ENCODE measurements around the gene ZFAND2A.

The ZFAND2A gene

DNA sequence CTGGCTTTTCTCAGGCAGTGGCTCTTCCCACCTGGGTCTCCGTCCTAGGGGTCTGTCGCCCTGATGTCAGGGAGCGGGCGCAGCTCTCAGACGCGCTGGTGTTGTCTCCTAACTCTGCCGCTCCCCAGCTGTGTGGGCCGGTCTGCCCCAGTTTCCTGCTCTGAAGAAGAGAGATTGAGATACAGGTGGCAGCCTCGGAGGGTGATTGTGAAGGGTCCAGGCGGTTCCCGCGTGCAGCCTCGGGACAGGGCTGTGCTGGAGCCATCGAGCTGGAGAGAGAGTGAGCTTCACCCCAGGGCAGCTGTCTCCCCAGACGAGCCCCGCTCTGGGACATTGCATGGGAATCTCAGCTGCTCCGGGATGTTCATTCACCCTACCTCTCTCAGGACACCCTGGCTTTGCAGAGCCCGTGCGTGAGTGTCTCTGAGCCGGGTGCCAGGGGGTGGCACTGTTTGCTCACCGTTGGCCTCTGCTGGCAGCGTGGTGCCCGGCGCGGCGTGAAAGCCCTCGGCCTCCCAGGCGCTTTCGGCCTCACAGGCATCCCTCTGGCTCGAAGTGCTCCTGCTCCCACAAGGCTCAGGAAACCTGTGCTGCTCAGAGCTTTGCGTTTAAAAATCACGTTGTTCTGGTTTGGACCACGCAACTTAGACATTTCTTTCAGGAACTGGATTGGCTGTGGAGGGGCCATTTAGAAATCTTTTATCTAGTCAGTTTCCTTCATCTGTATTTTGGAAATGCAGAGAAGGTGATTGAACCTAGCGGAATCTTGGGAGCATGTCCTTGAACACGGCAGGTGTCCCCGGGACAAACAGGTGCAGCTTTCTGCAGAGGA lies 33.8 kb upstream of the ZFAND2A start:
- Histone ChIP-seq H3K4me3 (ENCODE audit: low read length) (no peak overlapping the region), H3K9me3 (ENCODE audit: control insufficient read depth, insufficient read depth, low read length) (no peaks in the 10 kb centered on the region), H3K27ac (ENCODE audit: low read length) (no peak overlapping the region), H3K36me3 (ENCODE audit: control insufficient read depth, insufficient read depth, low read length) (no peaks in the 10 kb centered on the region), H3K27me3 (ENCODE audit: control insufficient read depth, insufficient read depth, low read length) (no peaks in the 10 kb centered on the region), H3K4me1 (ENCODE audit: control insufficient read depth, insufficient read depth, low read length) (0 out of 2 replicates have a peak, but pooled peaks cover 3% of the 10 kb centered on the region)
- no CpG with 5 or more reads among the region's 36 CpGs for WGBS (ENCODE audit: insufficient coverage, insufficient read length)
- DNase-seq (ENCODE audit: low read depth, low spot score), result peak; percentile 27

DNA sequence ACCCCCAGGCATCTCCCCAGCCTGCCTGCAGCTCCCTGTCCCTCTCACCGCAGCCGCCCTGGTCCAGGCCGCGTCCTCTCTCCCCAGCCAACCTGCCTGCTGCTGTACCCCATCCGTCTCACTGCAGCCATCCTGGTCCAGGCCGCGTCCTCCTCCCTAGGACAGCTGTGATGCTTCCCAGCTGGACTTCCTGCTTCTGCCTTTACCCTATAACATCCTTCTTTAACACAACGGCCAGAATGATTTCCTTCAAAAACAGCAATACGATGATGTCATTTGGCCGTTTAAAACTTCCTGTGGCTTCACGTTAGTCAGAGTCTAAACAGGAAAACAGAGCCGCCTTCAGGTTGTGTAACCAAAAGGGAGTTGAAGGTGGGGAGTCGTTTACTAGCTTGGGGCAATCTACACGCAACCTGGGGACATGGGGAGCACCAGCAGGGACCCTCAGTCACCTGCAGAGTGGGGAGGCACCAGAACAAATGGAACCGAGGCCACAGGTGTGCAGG lies 32.2 kb upstream of the ZFAND2A start:
- no peaks in the 10 kb centered on the region for H3K36me3 ChIP-seq (ENCODE audit: control insufficient read depth, insufficient read depth, low read length)
- H3K9me3 ChIP-seq (ENCODE audit: control insufficient read depth, insufficient read depth, low read length), result no peaks in the 10 kb centered on the region
- DNase-seq (ENCODE audit: low read depth, low spot score), result no peak
- H3K27me3 ChIP-seq (ENCODE audit: control insufficient read depth, insufficient read depth, low read length), result no peaks in the 10 kb centered on the region
- no CpG with 5 or more reads among the region's 15 CpGs for WGBS (ENCODE audit: insufficient coverage, insufficient read length)
- H3K27ac ChIP-seq (ENCODE audit: low read length), result no peak overlapping the region
- H3K4me3 ChIP-seq (ENCODE audit: low read length), result no peak overlapping the region
- H3K4me1 ChIP-seq (ENCODE audit: control insufficient read depth, insufficient read depth, low read length), result 0 out of 2 replicates have a peak, but pooled peaks cover 3% of the 10 kb centered on the region

DNA sequence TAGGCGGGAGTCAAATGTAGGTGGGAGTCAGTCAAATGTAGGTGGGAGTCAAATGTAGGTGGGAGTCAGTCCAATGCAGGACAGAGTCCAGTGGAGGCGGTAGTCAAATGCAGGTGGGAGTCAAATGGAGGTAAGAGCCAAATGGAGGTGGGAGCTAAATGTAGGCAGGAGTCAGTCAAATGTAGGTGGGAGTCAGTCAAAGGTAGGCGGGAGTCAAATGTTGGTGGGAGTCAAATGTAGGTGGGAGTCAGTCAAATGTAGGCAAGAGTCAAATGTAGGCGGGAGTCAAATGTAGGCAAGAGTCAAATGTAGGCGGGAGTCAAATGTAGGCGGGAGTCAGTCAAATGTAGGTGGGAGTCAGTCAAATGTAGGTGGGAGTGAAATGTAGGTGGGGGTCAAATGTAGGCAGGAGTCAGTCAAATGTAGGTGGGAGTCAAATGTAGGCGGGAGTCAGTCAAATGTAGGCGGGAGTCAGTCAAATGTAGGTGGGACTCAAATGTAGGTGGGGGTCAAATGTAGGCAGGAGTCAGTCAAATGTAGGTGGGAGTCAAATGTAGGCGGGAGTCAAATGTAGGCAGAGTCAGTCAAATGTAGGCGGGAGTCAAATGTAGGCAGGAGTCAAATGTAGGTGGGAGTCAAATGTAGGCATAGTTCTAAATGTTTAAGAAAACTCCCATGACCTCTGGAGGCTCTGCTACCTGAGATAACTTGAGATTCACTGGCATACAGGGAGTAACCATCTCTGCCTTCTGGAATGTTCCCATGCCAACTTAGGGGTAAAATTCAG lies 30.2 kb upstream of the ZFAND2A start:
- Histone ChIP-seq H3K36me3 (ENCODE audit: control insufficient read depth, insufficient read depth, low read length) (no peaks in the 10 kb centered on the region), H3K9me3 (ENCODE audit: control insufficient read depth, insufficient read depth, low read length) (no peaks in the 10 kb centered on the region), H3K4me3 (ENCODE audit: low read length) (no peak overlapping the region), H3K27me3 (ENCODE audit: control insufficient read depth, insufficient read depth, low read length) (no peaks in the 10 kb centered on the region), H3K4me1 (ENCODE audit: control insufficient read depth, insufficient read depth, low read length) (0 out of 2 replicates have a peak, but pooled peaks cover 3% of the 10 kb centered on the region), H3K27ac (ENCODE audit: low read length) (no peak overlapping the region)
- no peak for DNase-seq (ENCODE audit: low read depth, low spot score)
- no CpG with 5 or more reads among the region's 10 CpGs for WGBS (ENCODE audit: insufficient coverage, insufficient read length)

DNA sequence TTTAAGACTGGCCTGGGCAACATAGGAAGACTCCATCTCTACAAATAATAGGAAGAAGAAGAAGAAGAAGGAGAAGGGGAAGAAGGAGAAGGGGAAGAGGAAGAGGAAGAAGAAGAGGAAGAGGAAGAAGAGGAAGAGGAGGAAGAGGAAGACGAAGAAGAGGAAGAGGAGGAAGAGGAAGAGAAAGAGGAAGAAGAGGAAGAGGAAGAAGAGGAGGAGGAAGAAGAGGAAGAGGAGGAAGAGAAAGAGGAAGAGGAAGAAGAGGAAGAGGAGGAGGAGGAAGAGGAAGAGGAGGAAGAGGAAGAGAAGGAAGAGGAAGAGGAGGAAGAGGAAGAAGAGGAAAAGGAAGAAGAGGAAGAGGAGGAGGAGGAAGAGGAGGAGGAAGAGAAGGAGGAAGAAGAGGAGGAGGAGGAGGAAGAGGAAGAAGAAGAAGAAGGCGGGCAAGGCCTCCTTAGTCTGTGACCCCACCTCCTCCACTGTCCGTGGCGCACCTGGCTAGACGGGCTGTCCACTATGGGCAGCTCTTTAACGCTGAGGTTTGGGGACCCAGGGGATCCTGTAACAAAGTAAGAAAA lies 28.8 kb upstream of the ZFAND2A start:
- H3K27me3 ChIP-seq (ENCODE audit: control insufficient read depth, insufficient read depth, low read length), result no peaks in the 10 kb centered on the region
- 0 out of 2 replicates have a peak, but pooled peaks cover 3% of the 10 kb centered on the region for H3K4me1 ChIP-seq (ENCODE audit: control insufficient read depth, insufficient read depth, low read length)
- H3K27ac ChIP-seq (ENCODE audit: low read length), result no peak overlapping the region
- no peaks in the 10 kb centered on the region for H3K9me3 ChIP-seq (ENCODE audit: control insufficient read depth, insufficient read depth, low read length)
- H3K4me3 ChIP-seq (ENCODE audit: low read length), result no peak overlapping the region
- WGBS (ENCODE audit: insufficient coverage, insufficient read length), result no CpG with 5 or more reads among the region's 6 CpGs
- no peak for DNase-seq (ENCODE audit: low read depth, low spot score)
- H3K36me3 ChIP-seq (ENCODE audit: control insufficient read depth, insufficient read depth, low read length), result no peaks in the 10 kb centered on the region

DNA sequence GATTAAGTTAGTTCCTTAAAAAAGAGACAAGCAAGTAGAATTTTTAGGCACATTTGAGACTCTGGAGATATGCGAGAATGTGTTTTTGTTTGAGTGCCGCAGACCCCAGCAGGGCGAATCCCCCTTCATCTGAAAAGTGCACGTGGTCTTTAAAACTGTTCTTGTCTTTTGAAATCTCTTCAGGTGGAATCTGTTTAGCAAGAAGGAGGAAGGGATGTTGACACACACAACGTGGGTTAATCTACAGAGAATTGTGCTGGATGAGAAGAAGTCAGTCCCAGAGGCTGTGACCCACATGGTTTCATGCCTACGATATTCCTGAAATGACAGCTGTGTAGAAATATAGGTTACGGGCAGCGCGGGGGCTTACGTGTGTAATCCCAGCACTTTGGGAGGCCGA lies 27.1 kb upstream of the ZFAND2A start:
- H3K36me3 ChIP-seq (ENCODE audit: control insufficient read depth, insufficient read depth, low read length), result no peaks in the 10 kb centered on the region
- H3K4me3 ChIP-seq (ENCODE audit: low read length), result no peak overlapping the region
- H3K4me1 ChIP-seq (ENCODE audit: control insufficient read depth, insufficient read depth, low read length), result peaks cover 2% of the 10 kb centered on the region
- H3K9me3 ChIP-seq (ENCODE audit: control insufficient read depth, insufficient read depth, low read length), result no peaks in the 10 kb centered on the region
- no peaks in the 10 kb centered on the region for H3K27me3 ChIP-seq (ENCODE audit: control insufficient read depth, insufficient read depth, low read length)
- H3K27ac ChIP-seq (ENCODE audit: low read length), result no peak overlapping the region
- no CpG with 5 or more reads among the region's 11 CpGs for WGBS (ENCODE audit: insufficient coverage, insufficient read length)
- no peak for DNase-seq (ENCODE audit: low read depth, low spot score)

DNA sequence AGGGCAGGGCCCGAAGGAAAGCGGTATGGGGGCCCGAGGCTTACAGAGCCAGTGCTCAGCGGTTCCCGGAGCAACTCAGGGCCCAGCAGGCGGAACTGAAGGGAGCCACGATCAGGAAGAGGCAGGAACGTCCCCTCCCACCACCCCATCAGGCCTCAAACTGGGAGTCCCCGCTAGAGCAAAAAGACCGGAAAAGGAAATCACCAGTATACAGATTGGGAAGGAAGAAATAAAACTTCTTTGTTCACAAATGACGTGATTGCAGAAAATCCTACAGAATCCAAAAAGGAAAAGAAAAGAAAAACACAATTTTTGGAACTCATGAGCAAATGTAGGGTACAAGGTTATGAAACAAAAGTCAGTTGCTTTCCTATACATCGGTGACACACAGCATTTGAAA lies 21.6 kb upstream of the ZFAND2A start:
- no peak for DNase-seq (ENCODE audit: low read depth, low spot score)
- Histone ChIP-seq H3K27ac (ENCODE audit: low read length) (no peak overlapping the region), H3K4me3 (ENCODE audit: low read length) (no peak overlapping the region), H3K9me3 (ENCODE audit: control insufficient read depth, insufficient read depth, low read length) (no peaks in the 10 kb centered on the region), H3K4me1 (ENCODE audit: control insufficient read depth, insufficient read depth, low read length) (peaks cover 2% of the 10 kb centered on the region), H3K36me3 (ENCODE audit: control insufficient read depth, insufficient read depth, low read length) (no peaks in the 10 kb centered on the region), H3K27me3 (ENCODE audit: control insufficient read depth, insufficient read depth, low read length) (no peaks in the 10 kb centered on the region)
- no CpG with 5 or more reads among the region's 12 CpGs for WGBS (ENCODE audit: insufficient coverage, insufficient read length)

DNA sequence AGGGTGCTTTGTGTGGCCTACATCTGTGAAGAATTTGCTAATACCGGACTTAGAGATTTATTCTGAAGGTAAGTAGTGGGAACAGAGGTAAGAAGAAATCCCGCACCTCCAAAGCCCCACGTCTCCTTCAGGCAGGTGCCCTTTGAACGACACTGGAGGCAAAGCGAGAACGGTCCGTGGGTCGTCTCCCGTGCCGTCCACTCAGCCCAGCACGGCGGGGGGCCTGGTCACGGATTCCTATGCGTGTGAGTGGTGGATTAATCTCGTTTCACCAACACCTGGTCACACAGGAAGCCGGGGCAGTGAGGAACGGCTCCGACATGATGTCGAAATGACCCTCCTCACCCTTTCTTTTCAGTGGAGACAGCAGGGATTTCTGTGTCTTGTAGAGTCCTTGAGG lies 21.0 kb upstream of the ZFAND2A start:
- no peaks in the 10 kb centered on the region for H3K36me3 ChIP-seq (ENCODE audit: control insufficient read depth, insufficient read depth, low read length)
- no peak overlapping the region for H3K4me3 ChIP-seq (ENCODE audit: low read length)
- WGBS (ENCODE audit: insufficient coverage, insufficient read length), result no CpG with 5 or more reads among the region's 19 CpGs
- H3K27me3 ChIP-seq (ENCODE audit: control insufficient read depth, insufficient read depth, low read length), result no peaks in the 10 kb centered on the region
- H3K9me3 ChIP-seq (ENCODE audit: control insufficient read depth, insufficient read depth, low read length), result no peaks in the 10 kb centered on the region
- H3K27ac ChIP-seq (ENCODE audit: low read length), result no peak overlapping the region
- H3K4me1 ChIP-seq (ENCODE audit: control insufficient read depth, insufficient read depth, low read length), result peaks cover 2% of the 10 kb centered on the region
- DNase-seq (ENCODE audit: low read depth, low spot score), result no peak

DNA sequence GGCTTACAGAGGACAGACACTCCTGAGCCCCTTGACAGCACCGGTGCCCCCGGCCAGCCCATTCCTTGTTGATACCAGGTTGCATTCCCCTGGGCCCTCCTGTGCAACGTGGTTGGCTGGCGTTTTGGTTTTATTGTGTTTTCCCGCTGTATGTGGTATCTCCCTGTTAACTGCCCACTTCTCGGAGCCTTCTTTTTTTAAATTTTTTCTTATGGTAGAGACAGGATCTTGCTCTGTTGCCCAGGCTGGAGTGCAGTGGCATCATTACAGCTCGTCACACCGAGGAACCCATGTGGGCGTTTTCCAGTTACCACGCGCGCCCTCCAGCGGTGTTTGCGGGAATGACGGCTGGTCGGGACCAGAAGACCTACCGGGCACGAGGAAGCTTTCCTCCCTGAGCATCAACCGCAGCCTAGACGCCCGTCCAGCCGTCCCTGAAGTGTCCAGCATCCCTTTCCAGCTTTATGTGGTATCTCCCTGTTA lies 16.9 kb upstream of the ZFAND2A start:
- Histone ChIP-seq H3K4me1 (ENCODE audit: control insufficient read depth, insufficient read depth, low read length) (no peaks in the 10 kb centered on the region), H3K9me3 (ENCODE audit: control insufficient read depth, insufficient read depth, low read length) (no peaks in the 10 kb centered on the region), H3K27ac (ENCODE audit: low read length) (no peak overlapping the region), H3K27me3 (ENCODE audit: control insufficient read depth, insufficient read depth, low read length) (no peaks in the 10 kb centered on the region), H3K4me3 (ENCODE audit: low read length) (no peak overlapping the region), H3K36me3 (ENCODE audit: control insufficient read depth, insufficient read depth, low read length) (no peaks in the 10 kb centered on the region)
- no CpG with 5 or more reads among the region's 22 CpGs for WGBS (ENCODE audit: insufficient coverage, insufficient read length)
- peak; percentile 43 for DNase-seq (ENCODE audit: low read depth, low spot score)

DNA sequence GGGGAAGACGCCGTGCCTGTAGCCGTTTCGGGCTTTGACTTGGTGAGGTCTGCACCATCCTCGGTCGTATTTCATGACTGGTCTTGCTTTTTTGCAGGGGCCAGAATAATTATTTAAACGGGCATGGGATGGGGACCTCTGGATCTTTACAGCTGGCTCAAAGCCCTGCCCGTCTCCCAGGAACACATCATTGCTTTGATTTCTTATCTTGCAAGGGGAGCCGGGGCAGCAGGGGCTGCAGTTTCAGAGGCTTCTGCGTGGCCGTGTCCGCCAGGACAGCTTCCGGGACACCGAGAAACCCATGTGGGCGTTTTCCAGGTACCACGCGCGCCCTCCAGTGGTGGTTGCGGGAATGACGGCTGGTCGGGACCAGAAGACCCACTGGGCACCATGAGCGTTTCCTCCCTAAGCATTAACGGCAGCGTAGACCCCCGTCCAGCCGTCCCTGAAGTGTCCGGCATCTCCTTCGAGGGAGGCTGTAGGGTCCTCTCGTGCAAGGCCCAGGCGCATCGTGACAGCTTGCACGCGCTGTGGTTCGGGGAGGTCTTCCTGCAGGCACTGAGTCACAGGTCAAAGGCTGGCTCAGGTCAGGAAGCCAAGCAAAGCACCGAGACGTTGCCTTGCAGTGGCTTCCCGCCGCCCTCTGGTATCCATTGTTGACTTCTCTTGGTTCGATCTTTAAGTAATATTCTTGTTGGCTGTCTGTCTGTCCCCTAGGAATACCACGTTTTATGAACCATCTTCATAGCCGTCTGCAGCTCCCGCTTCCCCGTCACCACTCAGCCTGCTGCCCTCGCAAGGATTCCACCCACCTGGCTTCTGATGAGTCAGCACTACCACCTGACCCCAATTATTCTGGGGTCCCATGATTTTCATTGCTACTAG lies 16.2 kb upstream of the ZFAND2A start:
- no peaks in the 10 kb centered on the region for H3K4me1 ChIP-seq (ENCODE audit: control insufficient read depth, insufficient read depth, low read length)
- DNase-seq (ENCODE audit: low read depth, low spot score), result peak; percentile 63
- H3K27ac ChIP-seq (ENCODE audit: low read length), result no peak overlapping the region
- no CpG with 5 or more reads among the region's 44 CpGs for WGBS (ENCODE audit: insufficient coverage, insufficient read length)
- H3K27me3 ChIP-seq (ENCODE audit: control insufficient read depth, insufficient read depth, low read length), result no peaks in the 10 kb centered on the region
- no peaks in the 10 kb centered on the region for H3K36me3 ChIP-seq (ENCODE audit: control insufficient read depth, insufficient read depth, low read length)
- H3K4me3 ChIP-seq (ENCODE audit: low read length), result no peak overlapping the region
- H3K9me3 ChIP-seq (ENCODE audit: control insufficient read depth, insufficient read depth, low read length), result no peaks in the 10 kb centered on the region

All from iPS DF 6.9 (cell line).